Lung (tissue), 12 donors: ENCODE measurements around the gene CCNY. TPM values are rescaled to one million over a fixed set of nuclear protein-coding genes. Genes with fewer than 3 reads are reported as not detected.
"Not testable (repeated sequence)": the region's sequence is repeated elsewhere in the genome, so short reads cannot be mapped to it uniquely, and the experiment has no call there.

Experiments used
- ATAC-seq: fragments of 200-7000 bp; cut with Tn5 transposase; one replicate; pipeline ENCODE4 v1.9.1; 2020; ENCODE audit warnings: moderate number of reproducible peaks; ENCODE audit not compliant: insufficient read depth, low FRiP score
- DNase-seq, 3 donors: peaks; one replicate each; pipeline ENCODE4 v3.0.0-alpha.2; 2013 to 2017
- H3K27ac ChIP-seq, 2 donors: one replicate each; pipeline ENCODE4 v1.5.1; 2013; ENCODE audit warnings: mild to moderate bottlenecking in 2 of 2, moderate library complexity in 2 of 2, control low read depth in 1 of 2, inconsistent platforms in 1 of 2, low read depth in 1 of 2, low read length in 1 of 2
- H3K27me3 ChIP-seq, 3 donors: one replicate each; pipeline ENCODE4 v1.5.1; 2013; ENCODE audit warnings: low read length in 2 of 3; ENCODE audit not compliant: control insufficient read depth in 3 of 3, insufficient read depth in 3 of 3
- H3K36me3 ChIP-seq, 4 donors: one replicate each; pipeline ENCODE4 v1.5.1; 2013; ENCODE audit warnings: low read length in 4 of 4, mild to moderate bottlenecking in 1 of 4, moderate library complexity in 1 of 4; ENCODE audit not compliant: control insufficient read depth in 4 of 4, insufficient read depth in 4 of 4
- H3K4me1 ChIP-seq, 5 donors: one replicate each; pipeline ENCODE4 v1.5.1; 2013; ENCODE audit warnings: low read length in 5 of 5, mild to moderate bottlenecking in 2 of 5, moderate library complexity in 1 of 5; ENCODE audit not compliant: control insufficient read depth in 5 of 5, insufficient read depth in 5 of 5
- H3K4me3 ChIP-seq: one replicate; pipeline ENCODE4 v1.5.1; 2013; ENCODE audit warnings: mild to moderate bottlenecking, control low read depth, moderate library complexity
- H3K9ac ChIP-seq, 2 donors: one replicate each; pipeline ENCODE4 v1.5.1; 2013; ENCODE audit warnings: low read length in 2 of 2, control low read depth in 1 of 2; ENCODE audit not compliant: insufficient read depth in 1 of 2
- H3K9me3 ChIP-seq, 4 donors: one replicate each; pipeline ENCODE4 v1.5.1; 2013; ENCODE audit warnings: low read length in 3 of 4, mild to moderate bottlenecking in 1 of 4, moderate library complexity in 1 of 4; ENCODE audit not compliant: control insufficient read depth in 4 of 4, insufficient read depth in 3 of 4
- CTCF ChIP-seq: IDR thresholded peaks from 2 replicates; pipeline ENCODE4 v1.5.1; 2012; ENCODE audit warnings: mild to moderate bottlenecking; ENCODE audit errors: control extremely low read depth, extremely low read depth
- WGBS, 2 donors: extraction: QIAGEN DNeasy Blood & Tissue Kit; methylation state at CpG; one replicate each; pipeline ENCODE4 v1.1.7; 2013; 5-methylcytosine and 5-hydroxymethylcytosine counted together
- polyA plus RNA-seq, 2 donors: library from polyadenylated mRNA; stranded (reverse); fragments of 200-250 nt; gene quantifications; one replicate each; pipeline ENCODE4 v1.2.1, GENCODE V29; 2013
- total RNA-seq, 2 donors: library from RNA; depleted of rRNA in 1 of 2; stranded (reverse); fragments of >200 nt in 1 of 2; gene quantifications; one replicate each; pipeline ENCODE4 v1.2.1, GENCODE V29; 2014 to 2021
- donor health status: control.
- donor health status: control.
- donor health status: Bipolar disorder and iron deficiency.
- donor health status: healthy.
- donor health status: DM: yes; HTN: yes; CAD: no.

Gene CCNY
- total and polyA plus RNA-seq, 4 donors, result 26.6 to 63.0 (median 38.8) TPM

GRCh38 chr10:35536789-35537188, 200.5 kb downstream of the CCNY start:
- 97 to 98% methylated on average over 4 of the region's 4 CpGs for WGBS, 2 donors
- no peaks in the 10 kb centered on the region for H3K4me1 ChIP-seq
- DNase-seq (no peak), ATAC-seq (no peak)
- H3K27me3 ChIP-seq, result no peaks in the 10 kb centered on the region
- H3K27ac ChIP-seq, result no peak overlapping the region
- H3K9ac ChIP-seq, result no peak overlapping the region
- peaks cover 18 to 31% (median 25%) of the 10 kb centered on the region in 4 donors for H3K36me3 ChIP-seq
- no peak for TF ChIP-seq CTCF
- no peak overlapping the region for H3K4me3 ChIP-seq
- peaks cover 0 to 4% (median 1%) of the 10 kb centered on the region in 4 donors for H3K9me3 ChIP-seq

DNA sequence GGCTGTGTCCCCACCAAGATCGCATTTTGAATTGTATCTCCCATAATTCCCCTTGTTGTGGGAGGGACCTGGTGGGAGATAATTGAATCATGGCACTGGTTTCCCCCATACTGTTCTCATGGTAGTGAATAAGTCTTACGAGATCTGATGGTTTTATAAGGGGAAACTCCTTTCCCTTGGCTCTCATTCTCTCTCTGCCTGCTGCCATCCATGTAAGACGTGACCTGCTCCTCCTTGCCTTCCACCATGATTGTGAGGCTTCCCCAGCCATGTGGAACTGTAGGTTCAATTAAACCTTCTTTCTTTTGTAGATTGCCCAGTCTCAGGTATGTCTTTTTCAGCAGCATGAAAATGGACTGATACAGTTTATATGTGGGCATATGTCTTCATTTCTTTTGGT, 201.6 kb downstream of the CCNY start:
- ATAC-seq, H3K27me3 ChIP-seq, H3K4me1 ChIP-seq, H3K9ac ChIP-seq, H3K4me3 ChIP-seq, H3K27ac ChIP-seq, DNase-seq, H3K9me3 ChIP-seq: not testable (repeated sequence)
- peaks cover 14 to 31% (median 17%) of the 10 kb centered on the region in 4 donors for H3K36me3 ChIP-seq
- WGBS, 2 donors, result 95 to 98% methylated on average over 3 of the region's 3 CpGs

DNA sequence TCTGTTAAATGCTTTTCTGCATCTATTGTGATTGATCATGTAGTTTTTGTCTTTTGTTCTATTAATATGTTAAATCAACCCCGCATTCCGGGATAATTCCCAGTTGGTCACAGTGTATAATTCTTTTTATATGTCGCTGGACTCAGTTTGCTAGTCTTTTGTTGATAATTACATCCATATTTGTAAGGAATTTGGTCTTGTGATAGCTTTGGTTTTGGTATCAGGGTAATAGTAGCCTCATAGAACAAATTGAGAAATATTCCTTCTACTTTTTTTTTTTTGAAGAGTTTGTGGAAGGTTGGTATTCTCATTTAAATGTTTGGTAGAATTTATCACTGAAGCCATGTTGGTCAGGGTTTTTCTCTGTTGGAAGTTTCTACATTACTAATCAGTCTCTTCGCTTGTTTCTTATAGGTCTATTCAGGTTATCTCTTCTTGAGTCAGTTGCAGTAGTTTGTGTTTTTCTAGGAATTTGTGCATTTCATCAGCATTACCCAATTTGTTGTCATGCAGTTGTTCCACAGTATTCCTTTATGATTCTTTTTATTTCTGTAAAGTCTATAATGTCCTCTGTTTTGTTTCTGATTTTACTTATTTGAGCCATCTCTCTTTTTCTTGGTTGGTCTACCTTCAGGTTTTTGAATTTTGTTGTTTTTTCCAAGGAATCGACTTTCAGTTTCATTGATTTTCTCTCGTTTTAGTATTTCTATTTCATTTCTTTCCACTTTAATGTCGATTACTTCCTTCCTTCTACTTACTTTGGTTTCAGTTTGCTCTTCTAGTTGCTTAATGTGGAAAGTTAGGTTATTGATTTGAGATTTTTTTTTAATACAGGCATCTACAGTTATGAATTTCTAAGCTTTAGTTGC, 204.2 kb downstream of the CCNY start:
- no peak for TF ChIP-seq CTCF
- no peak for DNase-seq
- no peaks in the 10 kb centered on the region for H3K4me1 ChIP-seq
- H3K27me3 ChIP-seq, result no peaks in the 10 kb centered on the region
- H3K27ac ChIP-seq, result no peak overlapping the region
- no peaks in the 10 kb centered on the region for H3K9me3 ChIP-seq
- ATAC-seq, result no peak
- no peak overlapping the region for H3K9ac ChIP-seq
- no peak overlapping the region for H3K4me3 ChIP-seq
- WGBS, 2 donors, result 85 to 88% methylated on average over 7 of the region's 7 CpGs
- peaks cover 3 to 18% (median 11%) of the 10 kb centered on the region in 4 donors for H3K36me3 ChIP-seq

DNA sequence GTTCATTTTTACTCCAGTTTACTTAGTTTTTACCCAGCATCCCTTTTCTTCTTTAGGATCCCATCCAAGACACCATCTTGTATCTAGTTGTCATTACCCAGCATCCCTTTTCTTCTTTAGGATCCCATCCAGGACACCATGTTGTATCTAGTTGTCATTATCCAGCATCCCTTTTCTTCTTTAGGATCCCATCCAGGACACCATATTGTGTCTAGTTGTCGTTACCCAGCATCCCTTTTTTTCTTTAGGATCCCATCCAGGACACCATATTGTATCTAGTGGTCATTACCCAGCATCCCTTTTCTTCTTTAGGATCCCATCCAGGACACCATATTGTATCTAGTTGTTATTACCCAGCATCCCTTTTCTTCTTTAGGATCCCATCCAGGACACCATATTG, 205.4 kb downstream of the CCNY start:
- Histone ChIP-seq H3K27me3 (no peaks in the 10 kb centered on the region), H3K4me3 (no peak overlapping the region), H3K27ac (no peak overlapping the region), H3K4me1 (no peaks in the 10 kb centered on the region), H3K9ac (no peak overlapping the region), H3K36me3 (peaks cover 0 to 12% (median 10%) of the 10 kb centered on the region in 4 donors), H3K9me3 (no peaks in the 10 kb centered on the region)
- TF ChIP-seq CTCF, result no peak
- WGBS, 2 donors, result 95 to 100% methylated on average over 1 of the region's 1 CpG
- DNase-seq, result no peak
- no peak for ATAC-seq
